A673 (cell line): ENCODE results near the gene RMP24.

ENCODE experiments used
- BruUV-seq: library from RNA; stranded (reverse); fragments of 400-500 nt; replicated peaks from 2 replicates; lab custom pipeline; 2021; lab: Mats Ljungman, UMichigan
- CTCF ChIA-PET: fragments of 300-600 bp; sonication (Branson Sonifier 250); formaldehyde crosslinking; loops from one replicate; lab custom pipeline; 2022; ENCODE audit warnings: antibody characterized with exemption; lab: Charles Lee
- POLR2A ChIA-PET: fragments of 300-600 bp; sonication (Branson Sonifier 250); formaldehyde crosslinking; loops from one replicate; lab custom pipeline; 2022; ENCODE audit warnings: antibody characterized with exemption; ENCODE audit not compliant: low non-redundant PET; lab: Charles Lee
- DNase-seq: peaks from one replicate; pipeline ENCODE4 v3.0.0-alpha.2; 2015; ENCODE audit warnings: low spot score
- H3K27ac ChIP-seq: fragments of 200-600 bp; sonication (generic); 2 replicates; pipeline ENCODE4 v1.5.1; 2016; ENCODE audit warnings: mixed run types, low read depth, mild to moderate bottlenecking, mixed read lengths, antibody characterized with exemption, low read length; ENCODE audit not compliant: poor library complexity, severe bottlenecking
- H3K27me3 ChIP-seq: fragments of 200-600 bp; sonication (generic); replicated peaks from 2 replicates; pipeline ENCODE4 v1.6.1; 2017; ENCODE audit warnings: mixed run types, low read depth, mild to moderate bottlenecking, mixed read lengths, antibody characterized with exemption, low read length; ENCODE audit not compliant: insufficient read depth, poor library complexity
- H3K36me3 ChIP-seq: fragments of 200-600 bp; sonication (generic); 2 replicates; pipeline ENCODE4 v1.6.1; 2016; ENCODE audit warnings: mixed run types, mild to moderate bottlenecking, mixed read lengths, antibody characterized with exemption, low read length; ENCODE audit not compliant: insufficient read depth, poor library complexity, severe bottlenecking
- H3K4me1 ChIP-seq: fragments of 200-600 bp; sonication (generic); 2 replicates; pipeline ENCODE4 v1.6.1; 2017; ENCODE audit warnings: mixed run types, mild to moderate bottlenecking, mixed read lengths, antibody characterized with exemption, low read length; ENCODE audit not compliant: insufficient read depth, poor library complexity, severe bottlenecking
- H3K4me3 ChIP-seq: fragments of 200-600 bp; sonication (generic); 2 replicates; pipeline ENCODE4 v1.5.1; 2016; ENCODE audit warnings: low read depth, mixed run types, mild to moderate bottlenecking, mixed read lengths, low read length; ENCODE audit not compliant: poor library complexity, severe bottlenecking
- H3K9me3 ChIP-seq: fragments of 200-600 bp; sonication (generic); 2 replicates; pipeline ENCODE4 v1.6.1; 2016; ENCODE audit warnings: mixed run types, low read depth, mild to moderate bottlenecking, mixed read lengths, antibody characterized with exemption, low read length; ENCODE audit not compliant: poor library complexity, severe bottlenecking
- CTCF ChIP-seq: fragments of 300-800, 200-600 bp; sonication (generic); conservative IDR thresholded peaks from 2 replicates; pipeline ENCODE4 v1.5.1; 2017; ENCODE audit warnings: low read depth, mild to moderate bottlenecking, antibody characterized with exemption, low read length, moderate library complexity, mixed read lengths
- EZH2 ChIP-seq: fragments of 200-600 bp; sonication (generic); IDR thresholded peaks from 2 replicates; pipeline ENCODE4 v1.6.1; 2017; ENCODE audit warnings: borderline replicate concordance, low read depth, mild to moderate bottlenecking, mixed read lengths, antibody characterized with exemption, low read length; ENCODE audit not compliant: poor library complexity, severe bottlenecking
- intact Hi-C: fragments of 100-400 bp; cut with micrococcal nuclease; formaldehyde crosslinking; loops from one replicate; pipeline ENCODE4 v1.10.0; 2022; ENCODE audit not compliant: unreplicated experiment

Gene RMP24

DNA sequence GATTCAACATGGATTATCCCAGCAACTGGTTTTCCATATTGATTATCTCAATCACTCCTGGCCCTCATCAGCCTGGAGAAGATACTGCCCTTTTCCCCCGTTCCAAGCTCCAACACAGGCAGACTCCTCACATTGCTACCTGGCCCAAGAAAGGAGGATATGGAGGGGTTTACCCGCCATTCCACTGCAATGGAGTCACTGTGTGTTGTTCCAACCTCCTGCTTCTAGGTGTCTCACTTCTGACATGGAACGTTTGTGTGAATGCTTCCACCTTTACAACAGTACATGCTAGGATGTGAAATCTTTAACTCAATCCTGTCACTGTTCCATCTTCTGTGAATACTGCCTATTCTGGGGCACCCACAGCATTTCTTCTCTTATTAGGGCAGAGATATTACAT is 36.7 kb downstream of the RMP24 start:
- ChIA-PET CTCF (no interaction called here), POLR2A (no interaction called here)
- Histone ChIP-seq H3K27ac (no peak overlapping the region), H3K4me1 (no peaks in the 10 kb centered on the region), H3K36me3 (no peaks in the 10 kb centered on the region), H3K27me3 (no peaks in the 10 kb centered on the region), H3K4me3 (no peak overlapping the region), H3K9me3 (no peaks in the 10 kb centered on the region)
- TF ChIP-seq EZH2 (no peak), CTCF (no peak)
- no TSS peak for BruUV-seq
- no peak for DNase-seq
- intact Hi-C loops: no loop called here

DNA sequence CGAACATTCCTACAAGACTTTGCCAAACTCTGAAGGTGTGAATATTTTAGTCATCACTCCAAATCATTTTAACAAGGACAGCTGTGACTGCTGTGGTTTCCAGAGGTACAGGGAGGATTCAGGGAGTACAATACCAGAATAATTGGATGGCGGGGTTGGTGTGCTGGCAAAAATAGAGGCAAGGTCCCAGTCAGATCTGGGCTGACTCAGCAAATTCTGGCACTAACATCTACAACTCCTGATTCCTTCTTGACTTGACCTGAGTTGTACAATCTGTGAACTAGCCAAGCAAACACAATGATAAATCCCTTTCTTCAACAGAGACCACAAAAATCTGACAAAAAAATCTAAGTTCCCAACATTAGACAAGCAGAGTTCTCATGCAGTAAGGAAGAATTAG is 40.4 kb downstream of the RMP24 start:
- intact Hi-C loops: no loop called here
- no peak for TF ChIP-seq EZH2
- no peak for TF ChIP-seq CTCF
- no peak for DNase-seq
- H3K9me3 ChIP-seq: no peaks in the 10 kb centered on the region
- no peaks in the 10 kb centered on the region for H3K27me3 ChIP-seq
- H3K4me3 ChIP-seq: no peak overlapping the region
- BruUV-seq: no TSS peak
- POLR2A ChIA-PET: no interaction called here
- CTCF ChIA-PET: no interaction called here
- peaks cover 5% of the 10 kb centered on the region for H3K4me1 ChIP-seq
- H3K36me3 ChIP-seq: no peaks in the 10 kb centered on the region
- H3K27ac ChIP-seq: no peak overlapping the region

DNA sequence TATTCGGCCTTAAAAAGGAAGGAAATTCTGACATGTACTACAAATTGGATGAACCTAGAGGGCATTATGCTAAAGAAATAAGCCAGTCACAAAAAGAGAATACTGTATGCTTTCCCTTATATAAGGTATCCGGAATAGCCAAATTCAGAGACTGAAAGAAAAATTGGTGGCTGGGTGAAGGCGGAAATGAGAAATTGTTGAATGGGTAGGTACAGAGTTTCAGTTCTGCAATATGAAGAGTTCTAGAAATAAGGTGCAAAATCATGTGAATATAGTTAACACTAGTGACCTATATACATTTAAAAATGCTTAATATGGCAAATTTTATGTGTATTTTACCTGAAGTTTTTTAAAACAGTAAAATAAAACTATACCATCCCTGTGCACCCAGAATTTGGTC is 43.1 kb downstream of the RMP24 start:
- no peak for DNase-seq
- intact Hi-C loops: loop anchor here (2.0 to 5.0 kb wide), 2 partner anchors 77 to 269 kb away; no protein-coding TSS in a partner anchor
- BruUV-seq: no TSS peak
- POLR2A ChIA-PET: no interaction called here
- Histone ChIP-seq H3K36me3 (no peaks in the 10 kb centered on the region), H3K4me1 (peaks cover 5% of the 10 kb centered on the region), H3K27ac (no peak overlapping the region), H3K9me3 (no peaks in the 10 kb centered on the region), H3K27me3 (no peaks in the 10 kb centered on the region), H3K4me3 (no peak overlapping the region)
- CTCF ChIA-PET: no interaction called here
- TF ChIP-seq CTCF (no peak), EZH2 (no peak)
